ENCODE measurements around the gene RAB36.
A peak's percentile ranks its signal among the peaks of the same experiment; 100 is the strongest.

The RAB36 gene

DNA sequence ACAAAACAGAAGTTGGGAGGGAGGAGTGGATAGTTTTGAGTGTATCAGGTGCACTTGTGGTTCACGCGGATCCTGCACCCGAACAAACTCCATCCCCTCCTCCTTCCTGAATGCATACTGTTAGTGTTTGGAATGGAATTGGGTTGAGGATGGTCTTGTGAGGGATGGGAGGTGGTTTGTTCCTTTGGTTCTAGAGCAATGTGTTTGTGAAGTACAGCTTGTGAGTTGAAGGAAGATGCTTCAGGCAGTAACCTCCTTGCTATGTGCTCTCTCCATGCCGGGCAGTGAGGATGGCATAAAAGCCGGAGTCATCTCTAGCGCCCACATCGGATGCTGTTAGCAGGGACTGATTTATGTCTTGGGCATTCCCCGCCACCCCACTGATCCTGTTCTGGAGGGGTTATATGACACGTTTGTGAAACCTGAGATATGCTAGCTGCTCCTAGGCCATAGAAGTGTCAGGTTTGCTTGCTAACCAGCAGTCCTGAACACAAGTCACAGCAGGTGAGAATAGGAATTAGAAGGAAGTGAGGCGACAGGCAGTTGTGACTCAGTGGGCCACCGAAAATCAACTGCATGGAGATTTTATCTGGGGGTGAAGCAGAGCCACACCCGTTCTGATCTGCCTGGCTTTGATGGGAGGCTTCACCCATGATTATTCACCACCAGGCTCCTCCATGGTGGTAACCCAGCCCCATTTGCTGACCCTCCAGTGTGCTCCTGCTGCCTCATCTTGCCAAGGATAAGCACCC is 37.2 kb downstream of the RAB36 start:
- Histone ChIP-seq H3K4ac (ENCODE audit: low read length) (no peak overlapping the region), H4K8ac (ENCODE audit: low read depth, low read length) (no peak overlapping the region), H2BK12ac (ENCODE audit: low read length) (no peak overlapping the region), H3K4me3 (ENCODE audit: low read length in 2 of 2) (peak overlapping the region; percentile 85 to 95), H3K27ac (replicated peaks; ENCODE audit: low read length) (peak overlapping the region; percentile 23), H3K9me3 (replicated peaks in 1 of 2; ENCODE audit: control insufficient read depth in 2 of 2, insufficient read depth in 1 of 2, low read depth in 1 of 2, low read length in 2 of 2) (peaks cover 2 to 16% of the 10 kb centered on the region in 2 donors), H3K36me3 (replicated peaks in 1 of 2; ENCODE audit: control insufficient read depth in 2 of 2, insufficient read depth in 2 of 2, low read length in 2 of 2) (peaks cover 2 to 49% of the 10 kb centered on the region in 2 donors), H3K9ac (ENCODE audit: low read depth, low read length, poor library complexity) (no peak overlapping the region), H3K4me1 (ENCODE audit: control insufficient read depth in 2 of 2, insufficient read depth in 1 of 2, low read depth in 1 of 2, low read length in 2 of 2) (peaks cover 35 to 44% of the 10 kb centered on the region in 2 donors), H2AK5ac (ENCODE audit: low read depth, low read length) (no peak overlapping the region), H2BK5ac (ENCODE audit: low read length) (no peak overlapping the region), H2BK15ac (ENCODE audit: low read length) (no peak overlapping the region), H3K4me2 (ENCODE audit: insufficient read depth, low read length, poor library complexity, severe bottlenecking) (peak overlapping the region; percentile 77), H3K79me1 (ENCODE audit: low read depth, low read length) (peaks cover 15% of the 10 kb centered on the region), H2BK120ac (ENCODE audit: low read depth, low read length) (no peak overlapping the region), H3K18ac (ENCODE audit: low read length) (peak overlapping the region; percentile 4), H3K27me3 (ENCODE audit: control insufficient read depth in 3 of 3, insufficient read depth in 3 of 3, low read depth in 1 of 3, low read length in 3 of 3) (peaks cover 0 to 12% (median 0%) of the 10 kb centered on the region in 3 experiments), H2AFZ (ENCODE audit: low read length) (no peak overlapping the region), H4K91ac (ENCODE audit: low read depth, low read length, poor library complexity) (no peak overlapping the region), H3K23ac (ENCODE audit: low read depth, low read length, poor library complexity) (peak overlapping the region; percentile 92), H3K14ac (ENCODE audit: low read length) (no peak overlapping the region)
- no CpG with 5 or more reads among the region's 12 CpGs for WGBS, 2 donors (ENCODE audit: extremely low coverage in 2 of 2, insufficient read length in 2 of 2, insufficient replicate concordance in 1 of 2)
- no peak for DNase-seq (ENCODE audit: low spot score)

DNA sequence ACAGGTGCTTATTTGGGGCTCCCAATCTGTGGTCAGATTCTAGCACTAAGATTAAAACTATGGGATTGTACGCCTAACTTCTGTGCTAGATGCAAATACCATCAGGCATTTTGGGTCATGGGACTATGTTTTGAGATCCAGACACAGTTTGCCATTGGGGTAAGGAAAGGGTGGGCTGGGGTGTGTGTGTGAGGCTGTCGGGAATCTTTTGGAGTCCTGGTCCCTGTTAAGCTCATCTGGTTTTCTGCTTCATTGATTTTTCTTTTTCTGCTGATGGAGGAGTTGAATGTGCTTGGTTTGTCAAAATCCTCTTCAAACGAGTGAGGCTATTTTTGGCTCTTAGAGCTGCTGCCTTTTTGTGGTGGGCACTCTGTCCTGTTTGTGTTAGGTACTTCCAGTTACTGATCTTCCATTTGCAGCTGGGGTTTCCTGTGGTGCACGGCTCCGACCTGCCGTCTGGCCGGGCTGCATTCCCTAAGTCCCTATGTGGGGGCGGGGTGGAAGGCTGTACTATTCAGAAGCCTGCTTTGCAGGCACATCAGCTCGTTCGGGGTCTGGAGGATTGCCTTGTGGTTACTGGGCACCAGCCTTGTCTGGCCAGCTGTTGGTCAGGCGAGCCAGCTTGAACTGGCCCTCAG is 37.9 kb downstream of the RAB36 start:
- no peak overlapping the region for H4K8ac ChIP-seq (ENCODE audit: low read depth, low read length)
- H3K79me1 ChIP-seq (ENCODE audit: low read depth, low read length): peaks cover 19% of the 10 kb centered on the region
- H3K4me3 ChIP-seq (ENCODE audit: low read length in 2 of 2): peak overlapping the region; percentile 85 to 95
- H3K4me1 ChIP-seq (ENCODE audit: control insufficient read depth in 2 of 2, insufficient read depth in 1 of 2, low read depth in 1 of 2, low read length in 2 of 2): peaks cover 39 to 44% of the 10 kb centered on the region in 2 donors
- peaks cover 0 to 12% (median 0%) of the 10 kb centered on the region in 3 experiments for H3K27me3 ChIP-seq (ENCODE audit: control insufficient read depth in 3 of 3, insufficient read depth in 3 of 3, low read depth in 1 of 3, low read length in 3 of 3)
- no peak overlapping the region for H2BK15ac ChIP-seq (ENCODE audit: low read length)
- H3K36me3 ChIP-seq (replicated peaks in 1 of 2; ENCODE audit: control insufficient read depth in 2 of 2, insufficient read depth in 2 of 2, low read length in 2 of 2): peaks cover 2 to 56% of the 10 kb centered on the region in 2 donors
- H3K4ac ChIP-seq (ENCODE audit: low read length): no peak overlapping the region
- H3K9ac ChIP-seq (ENCODE audit: low read depth, low read length, poor library complexity): no peak overlapping the region
- no peak overlapping the region for H2BK12ac ChIP-seq (ENCODE audit: low read length)
- no peak overlapping the region for H3K14ac ChIP-seq (ENCODE audit: low read length)
- H3K4me2 ChIP-seq (ENCODE audit: insufficient read depth, low read length, poor library complexity, severe bottlenecking): peak overlapping the region; percentile 77
- H2AFZ ChIP-seq (ENCODE audit: low read length): no peak overlapping the region
- WGBS, 2 donors (ENCODE audit: extremely low coverage in 2 of 2, insufficient read length in 2 of 2, insufficient replicate concordance in 1 of 2): no CpG with 5 or more reads among the region's 11 CpGs
- H2AK5ac ChIP-seq (ENCODE audit: low read depth, low read length): no peak overlapping the region
- H3K27ac ChIP-seq (replicated peaks; ENCODE audit: low read length): peak overlapping the region; percentile 30
- peak; percentile 74 for DNase-seq (ENCODE audit: low spot score)
- no peak overlapping the region for H2BK120ac ChIP-seq (ENCODE audit: low read depth, low read length)
- peaks cover 2 to 14% of the 10 kb centered on the region in 2 donors for H3K9me3 ChIP-seq (replicated peaks in 1 of 2; ENCODE audit: control insufficient read depth in 2 of 2, insufficient read depth in 1 of 2, low read depth in 1 of 2, low read length in 2 of 2)
- H4K91ac ChIP-seq (ENCODE audit: low read depth, low read length, poor library complexity): no peak overlapping the region
- peak overlapping the region; percentile 45 for H3K23ac ChIP-seq (ENCODE audit: low read depth, low read length, poor library complexity)
- H2BK5ac ChIP-seq (ENCODE audit: low read length): no peak overlapping the region
- H3K18ac ChIP-seq (ENCODE audit: low read length): peak overlapping the region; percentile 4

DNA sequence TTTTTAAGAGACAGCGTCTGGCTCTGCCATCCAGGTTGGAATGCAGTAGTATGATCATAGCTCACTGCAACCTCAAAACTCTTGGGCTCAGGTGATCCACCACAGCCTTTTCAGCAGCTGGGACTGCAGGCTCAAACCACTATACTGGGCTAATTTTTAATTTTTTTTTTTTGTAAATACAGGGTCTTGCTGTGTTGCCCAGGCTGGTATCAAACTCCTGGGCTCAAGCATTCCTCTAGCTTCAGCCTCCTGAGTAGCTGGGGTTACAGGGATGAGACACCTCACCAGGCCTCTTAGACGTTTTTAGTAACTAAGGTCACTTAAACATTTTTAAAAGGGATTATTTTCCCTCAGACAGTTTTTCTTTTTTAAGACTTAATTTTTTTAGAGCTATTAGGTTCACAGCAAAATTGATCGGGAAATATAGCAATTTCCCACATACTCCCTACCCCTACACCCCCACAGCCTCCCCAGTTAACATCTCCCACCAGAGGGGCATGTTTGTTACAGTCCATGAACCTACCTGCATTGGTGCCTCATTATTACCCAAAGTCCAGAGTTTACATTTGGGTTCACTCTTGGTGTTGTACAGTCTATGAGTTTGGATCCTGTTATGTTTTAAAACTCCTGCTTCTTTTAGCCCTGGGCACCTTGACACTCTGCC is 39.0 kb downstream of the RAB36 start:
- DNase-seq (ENCODE audit: low spot score): no peak
- H2BK120ac ChIP-seq (ENCODE audit: low read depth, low read length): no peak overlapping the region
- no peak overlapping the region for H4K91ac ChIP-seq (ENCODE audit: low read depth, low read length, poor library complexity)
- H2AK5ac ChIP-seq (ENCODE audit: low read depth, low read length): no peak overlapping the region
- H3K23ac ChIP-seq (ENCODE audit: low read depth, low read length, poor library complexity): no peak overlapping the region
- no peak overlapping the region for H3K14ac ChIP-seq (ENCODE audit: low read length)
- H4K8ac ChIP-seq (ENCODE audit: low read depth, low read length): no peak overlapping the region
- no peak overlapping the region for H3K4ac ChIP-seq (ENCODE audit: low read length)
- H3K4me3 ChIP-seq (ENCODE audit: low read length in 2 of 2): no peak overlapping the region
- no peak overlapping the region for H2AFZ ChIP-seq (ENCODE audit: low read length)
- H2BK15ac ChIP-seq (ENCODE audit: low read length): no peak overlapping the region
- WGBS, 2 donors (ENCODE audit: extremely low coverage in 2 of 2, insufficient read length in 2 of 2, insufficient replicate concordance in 1 of 2): no CpG with 5 or more reads among the region's 3 CpGs
- no peak overlapping the region for H3K9ac ChIP-seq (ENCODE audit: low read depth, low read length, poor library complexity)
- no peak overlapping the region for H3K18ac ChIP-seq (ENCODE audit: low read length)
- H2BK5ac ChIP-seq (ENCODE audit: low read length): peak overlapping the region; percentile 76
- peaks cover 0 to 12% (median 0%) of the 10 kb centered on the region in 3 experiments for H3K27me3 ChIP-seq (ENCODE audit: control insufficient read depth in 3 of 3, insufficient read depth in 3 of 3, low read depth in 1 of 3, low read length in 3 of 3)
- H3K79me1 ChIP-seq (ENCODE audit: low read depth, low read length): peaks cover 21% of the 10 kb centered on the region
- peaks cover 2 to 14% of the 10 kb centered on the region in 2 donors for H3K9me3 ChIP-seq (replicated peaks in 1 of 2; ENCODE audit: control insufficient read depth in 2 of 2, insufficient read depth in 1 of 2, low read depth in 1 of 2, low read length in 2 of 2)
- H3K4me2 ChIP-seq (ENCODE audit: insufficient read depth, low read length, poor library complexity, severe bottlenecking): peak overlapping the region; percentile 56
- H3K4me1 ChIP-seq (ENCODE audit: control insufficient read depth in 2 of 2, insufficient read depth in 1 of 2, low read depth in 1 of 2, low read length in 2 of 2): peaks cover 36 to 38% of the 10 kb centered on the region in 2 donors
- H3K27ac ChIP-seq (replicated peaks; ENCODE audit: low read length): no peak overlapping the region
- H2BK12ac ChIP-seq (ENCODE audit: low read length): no peak overlapping the region
- peaks cover 2 to 64% of the 10 kb centered on the region in 2 donors for H3K36me3 ChIP-seq (replicated peaks in 1 of 2; ENCODE audit: control insufficient read depth in 2 of 2, insufficient read depth in 2 of 2, low read length in 2 of 2)

DNA sequence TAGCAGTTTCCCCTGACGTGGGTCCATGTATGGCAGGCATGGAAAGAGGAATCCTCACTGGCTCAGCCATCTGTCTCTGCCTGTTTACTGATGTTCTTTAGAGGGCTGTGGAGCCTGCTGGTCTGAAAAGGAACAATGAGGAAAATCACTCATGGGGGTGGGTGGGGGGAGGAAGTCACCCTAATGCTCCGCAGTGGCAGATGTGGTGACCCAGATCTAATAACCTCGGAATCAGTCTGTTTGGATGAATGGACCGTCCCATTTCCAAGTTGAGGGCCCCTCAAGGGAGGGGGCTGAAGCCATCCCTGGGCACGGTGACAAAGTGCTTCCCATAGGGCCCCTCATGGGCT is 39.5 kb downstream of the RAB36 start:
- peaks cover 2 to 67% of the 10 kb centered on the region in 2 donors for H3K36me3 ChIP-seq (replicated peaks in 1 of 2; ENCODE audit: control insufficient read depth in 2 of 2, insufficient read depth in 2 of 2, low read length in 2 of 2)
- H2AK5ac ChIP-seq (ENCODE audit: low read depth, low read length): peak overlapping the region; percentile 71
- H2BK15ac ChIP-seq (ENCODE audit: low read length): no peak overlapping the region
- H3K14ac ChIP-seq (ENCODE audit: low read length): no peak overlapping the region
- H2BK5ac ChIP-seq (ENCODE audit: low read length): peak overlapping the region; percentile 76
- DNase-seq (ENCODE audit: low spot score): no peak
- no peak overlapping the region for H3K4ac ChIP-seq (ENCODE audit: low read length)
- H2AFZ ChIP-seq (ENCODE audit: low read length): no peak overlapping the region
- no CpG with 5 or more reads among the region's 5 CpGs for WGBS, 2 donors (ENCODE audit: extremely low coverage in 2 of 2, insufficient read length in 2 of 2, insufficient replicate concordance in 1 of 2)
- peak overlapping the region; percentile 87 for H3K18ac ChIP-seq (ENCODE audit: low read length)
- no peak overlapping the region for H4K8ac ChIP-seq (ENCODE audit: low read depth, low read length)
- no peak overlapping the region for H2BK12ac ChIP-seq (ENCODE audit: low read length)
- H3K9me3 ChIP-seq (replicated peaks in 1 of 2; ENCODE audit: control insufficient read depth in 2 of 2, insufficient read depth in 1 of 2, low read depth in 1 of 2, low read length in 2 of 2): peaks cover 2 to 14% of the 10 kb centered on the region in 2 donors
- H3K27me3 ChIP-seq (ENCODE audit: control insufficient read depth in 3 of 3, insufficient read depth in 3 of 3, low read depth in 1 of 3, low read length in 3 of 3): peaks cover 0 to 10% (median 0%) of the 10 kb centered on the region in 3 experiments
- H3K79me1 ChIP-seq (ENCODE audit: low read depth, low read length): peaks cover 21% of the 10 kb centered on the region
- H4K91ac ChIP-seq (ENCODE audit: low read depth, low read length, poor library complexity): no peak overlapping the region
- no peak overlapping the region for H3K4me2 ChIP-seq (ENCODE audit: insufficient read depth, low read length, poor library complexity, severe bottlenecking)
- H2BK120ac ChIP-seq (ENCODE audit: low read depth, low read length): peak overlapping the region; percentile 25
- H3K23ac ChIP-seq (ENCODE audit: low read depth, low read length, poor library complexity): peak overlapping the region; percentile 68
- peaks cover 31 to 35% of the 10 kb centered on the region in 2 donors for H3K4me1 ChIP-seq (ENCODE audit: control insufficient read depth in 2 of 2, insufficient read depth in 1 of 2, low read depth in 1 of 2, low read length in 2 of 2)
- H3K9ac ChIP-seq (ENCODE audit: low read depth, low read length, poor library complexity): peak overlapping the region; percentile 12
- H3K4me3 ChIP-seq (ENCODE audit: low read length in 2 of 2): no peak overlapping the region
- no peak overlapping the region for H3K27ac ChIP-seq (replicated peaks; ENCODE audit: low read length)
